Fibroblast of gingiva (primary cell): Measurements from ENCODE around the gene COLEC11.

ENCODE experiments used
- DNase-seq: peaks from one replicate; pipeline ENCODE4 v3.0.0-alpha.2; 2011; ENCODE audit warnings: low read depth

COLEC11 gene

GRCh38 chr2:3675687-3676086 lies 80.8 kb downstream of the COLEC11 start:
- DNase-seq: no peak

- DNase-seq: no peak
Measured at GRCh38 chr2:3677436-3677835, 82.5 kb downstream of the COLEC11 start.

GRCh38 chr2:3678212-3678611 lies 83.3 kb downstream of the COLEC11 start:
- DNase-seq: no peak

GRCh38 chr2:3679180-3679579 lies 84.3 kb downstream of the COLEC11 start:
- DNase-seq: no peak

GRCh38 chr2:3679616-3680393 lies 84.9 kb downstream of the COLEC11 start:
- DNase-seq: no peak

GRCh38 chr2:3680548-3681345 lies 85.8 kb downstream of the COLEC11 start:
- DNase-seq: no peak

- DNase-seq: no peak
Measured at GRCh38 chr2:3681625-3682024, 86.7 kb downstream of the COLEC11 start.

- no peak for DNase-seq
Measured at GRCh38 chr2:3682811-3683210, 87.9 kb downstream of the COLEC11 start.

GRCh38 chr2:3683748-3684454 lies 89.0 kb downstream of the COLEC11 start:
- DNase-seq: no peak

- DNase-seq: no peak
Measured at GRCh38 chr2:3689998-3690748, 95.3 kb downstream of the COLEC11 start.

- no peak for DNase-seq
Measured at GRCh38 chr2:3692375-3692774, 97.5 kb downstream of the COLEC11 start.
